Lung (tissue), 12 donors: Measurements from ENCODE around the gene TMEM131L. TPM values are rescaled to one million over a fixed set of nuclear protein-coding genes. Genes with fewer than 3 reads are reported as not detected.
"Not testable (repeated sequence)": the region's sequence is repeated elsewhere in the genome, so short reads cannot be mapped to it uniquely, and the experiment has no call there.

ENCODE experiments used
- ATAC-seq: fragments of 200-7000 bp; cut with Tn5 transposase; one replicate; pipeline ENCODE4 v1.9.1; 2020; ENCODE audit warnings: moderate number of reproducible peaks; ENCODE audit not compliant: insufficient read depth, low FRiP score
- DNase-seq, 3 donors: peaks; one replicate each; pipeline ENCODE4 v3.0.0-alpha.2; 2013 to 2017
- H3K27ac ChIP-seq, 2 donors: one replicate each; pipeline ENCODE4 v1.5.1; 2013; ENCODE audit warnings: mild to moderate bottlenecking in 2 of 2, moderate library complexity in 2 of 2, control low read depth in 1 of 2, inconsistent platforms in 1 of 2, low read depth in 1 of 2, low read length in 1 of 2
- H3K27me3 ChIP-seq, 3 donors: one replicate each; pipeline ENCODE4 v1.5.1; 2013; ENCODE audit warnings: low read length in 2 of 3; ENCODE audit not compliant: control insufficient read depth in 3 of 3, insufficient read depth in 3 of 3
- H3K36me3 ChIP-seq, 4 donors: one replicate each; pipeline ENCODE4 v1.5.1; 2013; ENCODE audit warnings: low read length in 4 of 4, mild to moderate bottlenecking in 1 of 4, moderate library complexity in 1 of 4; ENCODE audit not compliant: control insufficient read depth in 4 of 4, insufficient read depth in 4 of 4
- H3K4me1 ChIP-seq, 5 donors: one replicate each; pipeline ENCODE4 v1.5.1; 2013; ENCODE audit warnings: low read length in 5 of 5, mild to moderate bottlenecking in 2 of 5, moderate library complexity in 1 of 5; ENCODE audit not compliant: control insufficient read depth in 5 of 5, insufficient read depth in 5 of 5
- H3K4me3 ChIP-seq: one replicate; pipeline ENCODE4 v1.5.1; 2013; ENCODE audit warnings: mild to moderate bottlenecking, control low read depth, moderate library complexity
- H3K9ac ChIP-seq, 2 donors: one replicate each; pipeline ENCODE4 v1.5.1; 2013; ENCODE audit warnings: low read length in 2 of 2, control low read depth in 1 of 2; ENCODE audit not compliant: insufficient read depth in 1 of 2
- H3K9me3 ChIP-seq, 4 donors: one replicate each; pipeline ENCODE4 v1.5.1; 2013; ENCODE audit warnings: low read length in 3 of 4, mild to moderate bottlenecking in 1 of 4, moderate library complexity in 1 of 4; ENCODE audit not compliant: control insufficient read depth in 4 of 4, insufficient read depth in 3 of 4
- CTCF ChIP-seq: IDR thresholded peaks from 2 replicates; pipeline ENCODE4 v1.5.1; 2012; ENCODE audit warnings: mild to moderate bottlenecking; ENCODE audit errors: control extremely low read depth, extremely low read depth
- WGBS, 2 donors: extraction: QIAGEN DNeasy Blood & Tissue Kit; methylation state at CpG; one replicate each; pipeline ENCODE4 v1.1.7; 2013; 5-methylcytosine and 5-hydroxymethylcytosine counted together
- polyA plus RNA-seq, 2 donors: library from polyadenylated mRNA; stranded (reverse); fragments of 200-250 nt; gene quantifications; one replicate each; pipeline ENCODE4 v1.2.1, GENCODE V29; 2013
- total RNA-seq, 2 donors: library from RNA; depleted of rRNA in 1 of 2; stranded (reverse); fragments of >200 nt in 1 of 2; gene quantifications; one replicate each; pipeline ENCODE4 v1.2.1, GENCODE V29; 2014 to 2021
- donor health status: control.
- donor health status: control.
- donor health status: Bipolar disorder and iron deficiency.
- donor health status: healthy.
- donor health status: DM: yes; HTN: yes; CAD: no.

The TMEM131L gene
- total and polyA plus RNA-seq, 4 donors: 2.9 to 40.6 (median 11.8) TPM

- ATAC-seq (no peak), DNase-seq (no peak)
- TF ChIP-seq CTCF: no peak
- Histone ChIP-seq H3K36me3 (peaks cover 0 to 6% (median 0%) of the 10 kb centered on the region in 4 donors), H3K4me1 (no peaks in the 10 kb centered on the region), H3K27ac (no peak overlapping the region), H3K27me3 (no peaks in the 10 kb centered on the region), H3K4me3 (no peak overlapping the region), H3K9me3 (no peaks in the 10 kb centered on the region), H3K9ac (no peak overlapping the region)
- WGBS, 2 donors: 95 to 96% methylated on average over 11 of the region's 11 CpGs
These were observed 40.5 kb downstream of the TMEM131L start for GRCh38 chr4:153506341-153507309.

- ATAC-seq: no peak
- 89 to 92% methylated on average over 10 of the region's 10 CpGs for WGBS, 2 donors
These were observed 41.3 kb downstream of the TMEM131L start for GRCh38 chr4:153507310-153508073.

GRCh38 chr4:153509212-153509611, 43.1 kb downstream of the TMEM131L start:
- H3K9ac ChIP-seq, H3K9me3 ChIP-seq, ATAC-seq, H3K27ac ChIP-seq, DNase-seq, H3K4me3 ChIP-seq, H3K36me3 ChIP-seq, H3K27me3 ChIP-seq: not testable (repeated sequence)
- peaks cover 0 to 12% (median 0%) of the 10 kb centered on the region in 5 donors for H3K4me1 ChIP-seq
- WGBS, 2 donors: 97 to 99% methylated on average over 2 of the region's 2 CpGs

More at GRCh38 chr4:153507310-153508073, 41.3 kb downstream of the TMEM131L start:
- peaks cover 0 to 5% (median 0%) of the 10 kb centered on the region in 5 donors for H3K4me1 ChIP-seq
- no peaks in the 10 kb centered on the region for H3K27me3 ChIP-seq
- H3K9ac ChIP-seq: no peak overlapping the region
- no peak for TF ChIP-seq CTCF
- H3K9me3 ChIP-seq: no peaks in the 10 kb centered on the region
- H3K4me3 ChIP-seq: no peak overlapping the region
- DNase-seq: no peak
- no peak overlapping the region for H3K27ac ChIP-seq
- peaks cover 0 to 6% (median 0%) of the 10 kb centered on the region in 4 donors for H3K36me3 ChIP-seq

- Histone ChIP-seq H3K4me1 (peaks cover 0 to 12% (median 0%) of the 10 kb centered on the region in 5 donors), H3K4me3 (no peak overlapping the region), H3K27me3 (no peaks in the 10 kb centered on the region), H3K27ac (no peak overlapping the region), H3K9ac (no peak overlapping the region), H3K36me3 (peaks cover 0 to 6% (median 0%) of the 10 kb centered on the region in 4 donors), H3K9me3 (no peaks in the 10 kb centered on the region)
- ATAC-seq: no peak
- no peak for TF ChIP-seq CTCF
- DNase-seq: no peak
- WGBS, 2 donors: 78 to 89% methylated on average over 5 of the region's 5 CpGs
These were observed 43.6 kb downstream of the TMEM131L start for GRCh38 chr4:153509724-153510123.
